ENCODE results near the gene SPATA3.

GRCh38 chr2:231043796-231044195 is 47.9 kb downstream of the SPATA3 start:
- TF ChIP-seq CTCF (IDR thresholded peaks at IDR 0.05) (no peak), ZSCAN20 (CRISPR knock-in tag; IDR thresholded peaks at IDR 0.05) (no peak), JUN (IDR thresholded peaks at IDR 0.05) (no peak), SREBF2 (IDR thresholded peaks at IDR 0.05) (no peak)
- TF ChIP-seq, protein P1, sequence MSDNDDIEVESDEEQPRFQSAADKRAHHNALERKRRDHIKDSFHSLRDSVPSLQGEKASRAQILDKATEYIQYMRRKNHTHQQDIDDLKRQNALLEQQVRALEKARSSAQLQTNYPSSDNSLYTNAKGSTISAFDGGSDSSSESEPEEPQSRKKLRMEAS (IDR thresholded peaks at IDR 0.05), result no peak
